GM13977 (cell line): Measurements from ENCODE around the gene ADAM23.

Experiments used
- DNase-seq: peaks from one replicate; pipeline ENCODE4 v3.0.0; 2012; ENCODE audit warnings: low spot score
- in situ Hi-C: fragments of 300-500 bp; cut with MboI; formaldehyde crosslinking; loops from one replicate; pipeline ENCODE4 v1.12.0; 2022; ENCODE audit warnings: low sequenced_read_pairs, low pct_unique_long_range_greater_than_20kb, mixed read lengths, inconsistent platforms; ENCODE audit not compliant: unreplicated experiment
- TF ChIP-seq, protein P1 (sequence below): IDR thresholded peaks from 2 replicates; pipeline ENCODE4 v1.5.1; 2012; ENCODE audit warnings: mild to moderate bottlenecking, control low read depth; ENCODE audit not compliant: insufficient read depth; ENCODE audit errors: extremely low read depth, missing control alignments

The ADAM23 gene

GRCh38 chr2:206573793-206574192 lies 130.5 kb downstream of the ADAM23 start:
- in situ Hi-C loops: no loop called here
- TF ChIP-seq, protein P1, sequence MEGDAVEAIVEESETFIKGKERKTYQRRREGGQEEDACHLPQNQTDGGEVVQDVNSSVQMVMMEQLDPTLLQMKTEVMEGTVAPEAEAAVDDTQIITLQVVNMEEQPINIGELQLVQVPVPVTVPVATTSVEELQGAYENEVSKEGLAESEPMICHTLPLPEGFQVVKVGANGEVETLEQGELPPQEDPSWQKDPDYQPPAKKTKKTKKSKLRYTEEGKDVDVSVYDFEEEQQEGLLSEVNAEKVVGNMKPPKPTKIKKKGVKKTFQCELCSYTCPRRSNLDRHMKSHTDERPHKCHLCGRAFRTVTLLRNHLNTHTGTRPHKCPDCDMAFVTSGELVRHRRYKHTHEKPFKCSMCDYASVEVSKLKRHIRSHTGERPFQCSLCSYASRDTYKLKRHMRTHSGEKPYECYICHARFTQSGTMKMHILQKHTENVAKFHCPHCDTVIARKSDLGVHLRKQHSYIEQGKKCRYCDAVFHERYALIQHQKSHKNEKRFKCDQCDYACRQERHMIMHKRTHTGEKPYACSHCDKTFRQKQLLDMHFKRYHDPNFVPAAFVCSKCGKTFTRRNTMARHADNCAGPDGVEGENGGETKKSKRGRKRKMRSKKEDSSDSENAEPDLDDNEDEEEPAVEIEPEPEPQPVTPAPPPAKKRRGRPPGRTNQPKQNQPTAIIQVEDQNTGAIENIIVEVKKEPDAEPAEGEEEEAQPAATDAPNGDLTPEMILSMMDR: no peak
- no peak for DNase-seq

DNA sequence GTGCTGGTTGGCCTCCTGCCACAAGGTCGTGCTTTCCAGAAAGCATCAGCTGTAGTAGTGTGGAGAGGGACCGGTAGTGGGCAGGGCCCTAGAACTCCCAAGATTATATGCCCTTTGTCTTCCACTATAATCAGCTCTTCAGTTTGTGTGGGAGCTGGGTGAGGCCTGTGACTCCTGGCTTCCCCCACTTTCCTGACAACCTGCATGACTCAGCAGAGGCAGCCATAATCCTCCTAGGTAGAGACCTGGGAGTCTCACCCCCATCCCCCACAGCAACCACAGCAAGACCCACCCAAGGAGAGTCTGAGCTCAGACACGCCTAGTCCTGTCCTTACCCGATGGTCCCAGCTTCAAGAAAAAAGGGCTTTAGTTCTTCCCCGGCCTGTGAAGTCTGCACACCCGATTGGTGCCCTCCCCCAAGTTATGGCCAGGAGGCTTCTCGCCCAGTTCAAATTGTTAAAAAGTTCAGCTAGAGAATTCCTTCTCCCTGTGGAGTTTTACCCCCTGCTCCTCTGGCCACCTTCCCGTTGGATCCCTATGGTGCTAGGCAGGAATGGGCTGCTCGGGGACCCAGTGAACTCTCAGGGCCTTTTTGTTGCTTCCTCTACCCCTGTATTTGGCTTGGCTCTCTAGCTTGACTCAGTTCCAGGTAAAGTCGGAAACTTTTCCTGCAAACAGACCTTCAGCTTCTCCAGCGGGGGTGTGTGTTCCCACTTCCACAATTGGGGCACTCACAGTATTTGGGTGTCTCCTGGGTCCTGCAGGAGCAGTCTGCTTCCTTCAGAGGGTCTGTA lies 141.2 kb downstream of the ADAM23 start:
- in situ Hi-C loops: no loop called here
- TF ChIP-seq, protein P1: no peak
- DNase-seq: no peak

DNA sequence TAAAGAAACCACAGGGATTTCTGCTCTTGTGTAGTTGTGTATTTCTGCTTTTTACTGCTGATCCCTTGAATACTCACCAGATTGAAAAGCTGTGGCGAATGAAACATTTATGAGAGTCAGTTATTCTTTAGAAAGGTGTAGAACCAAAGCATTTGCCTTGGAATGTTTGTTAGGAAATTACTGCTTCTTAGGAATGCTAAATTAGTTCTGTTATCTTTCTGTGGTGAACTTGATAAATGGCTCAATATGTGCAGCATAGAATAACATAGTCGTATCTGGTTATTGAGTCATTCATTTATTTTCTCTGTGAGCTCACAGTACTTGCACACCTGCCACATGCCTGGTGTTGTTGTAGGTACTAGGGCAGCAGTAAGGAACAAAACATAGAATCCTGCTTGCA lies 142.0 kb downstream of the ADAM23 start:
- in situ Hi-C loops: no loop called here
- TF ChIP-seq, protein P1: no peak

DNA sequence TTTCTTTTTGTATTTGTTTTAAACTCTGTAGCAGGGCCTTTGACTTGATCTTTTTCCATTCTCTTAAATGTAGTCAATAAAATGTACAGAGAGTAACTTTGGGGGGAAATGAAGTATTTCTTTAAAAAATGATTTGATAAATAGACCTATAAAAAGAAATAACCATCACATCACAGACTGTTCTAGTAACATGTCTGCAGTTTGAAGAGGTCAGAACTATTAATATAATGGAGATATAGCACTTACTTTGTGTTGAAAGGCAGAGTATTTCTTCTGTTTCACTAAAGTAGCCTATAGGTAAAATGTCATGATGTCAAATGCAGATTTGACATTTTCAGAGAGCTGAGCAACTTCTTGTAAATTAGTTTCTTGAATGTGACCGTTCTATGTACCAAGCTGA lies 143.3 kb downstream of the ADAM23 start:
- in situ Hi-C loops: no loop called here
- TF ChIP-seq, protein P1: no peak
- DNase-seq: no peak

More for the DNA sequence above, 142.0 kb downstream of the ADAM23 start:
- DNase-seq: no peak

- TF ChIP-seq, protein P1: no peak
- no peak for DNase-seq
Measured at GRCh38 chr2:206597717-206598218, 154.4 kb downstream of the ADAM23 start.

GRCh38 chr2:206603243-206603642 lies 159.9 kb downstream of the ADAM23 start:
- DNase-seq: no peak
- TF ChIP-seq, protein P1: no peak
- in situ Hi-C loops: no loop called here

More at GRCh38 chr2:206597717-206598218, 154.4 kb downstream of the ADAM23 start:
- in situ Hi-C loops: no loop called here
